PFSK-1 (cell line): ENCODE measurements around the gene ZIC5.

ENCODE experiments used
- FOXP2 ChIP-seq: optimal IDR thresholded peaks from 2 replicates; pipeline ENCODE3; 2011; ENCODE audit warnings: borderline replicate concordance, control low read depth, inconsistent platforms; ENCODE audit not compliant: insufficient read depth; ENCODE audit errors: extremely low read length, extremely low read depth
- POLR2AphosphoS5 ChIP-seq: IDR thresholded peaks from 2 replicates; pipeline ENCODE4 v1.6.1; 2012; ENCODE audit warnings: low read depth, mild to moderate bottlenecking, control low read depth, low read length, moderate library complexity
- SIN3A ChIP-seq: IDR thresholded peaks from 2 replicates; pipeline ENCODE4 v1.6.1; 2012; ENCODE audit warnings: mild to moderate bottlenecking, low read length, moderate library complexity, borderline replicate concordance; ENCODE audit not compliant: insufficient read depth
- TAF1 ChIP-seq: IDR thresholded peaks from 2 replicates; pipeline ENCODE4 v1.6.1; 2012; ENCODE audit warnings: low read length, control low read depth, borderline replicate concordance; ENCODE audit not compliant: insufficient read depth
- TF ChIP-seq, protein P1 (sequence below), 2 experiments: IDR thresholded peaks; 2 replicates each; pipeline versions ENCODE4 v1.6.1 to v1.8.0; 2011 to 2012; ENCODE audit warnings: low read depth in 2 of 2, low read length in 2 of 2, control low read depth in 1 of 2, inconsistent platforms in 1 of 2, mild to moderate bottlenecking in 1 of 2, moderate library complexity in 1 of 2; ENCODE audit not compliant: insufficient read depth in 1 of 2

ZIC5 gene

DNA sequence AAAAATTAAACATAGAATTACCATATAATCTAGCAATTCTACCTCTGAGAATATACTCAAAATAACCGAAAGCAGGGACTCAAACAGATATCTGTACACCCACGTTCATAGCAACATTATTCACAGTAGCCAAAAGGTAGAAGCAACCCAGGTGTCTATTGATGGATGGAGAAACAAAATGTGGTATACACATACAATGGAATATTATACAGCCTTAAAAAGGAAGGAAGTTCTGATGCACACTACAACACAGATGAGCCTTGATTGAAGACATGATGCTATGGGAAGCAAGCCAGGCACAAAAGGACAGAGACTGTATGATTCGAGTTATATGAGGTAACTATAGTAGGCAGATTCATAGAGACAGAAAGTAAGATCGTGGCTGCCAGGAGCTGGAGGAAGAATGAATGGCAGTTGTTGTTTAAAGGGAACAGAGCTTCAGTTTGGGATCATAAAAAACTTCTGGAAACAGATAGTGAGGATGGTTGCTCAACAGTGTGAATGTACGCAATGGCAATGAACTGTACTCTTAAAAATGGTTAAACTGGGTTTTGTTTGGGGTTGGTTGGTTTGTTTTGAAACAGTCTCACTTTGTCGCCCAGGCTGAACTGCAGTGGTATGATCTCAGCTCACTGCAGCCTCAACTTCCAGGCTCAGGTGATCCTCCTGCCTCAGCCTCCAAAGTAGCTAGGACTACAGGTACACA, 47.5 kb downstream of the ZIC5 start:
- TF ChIP-seq, protein P1, sequence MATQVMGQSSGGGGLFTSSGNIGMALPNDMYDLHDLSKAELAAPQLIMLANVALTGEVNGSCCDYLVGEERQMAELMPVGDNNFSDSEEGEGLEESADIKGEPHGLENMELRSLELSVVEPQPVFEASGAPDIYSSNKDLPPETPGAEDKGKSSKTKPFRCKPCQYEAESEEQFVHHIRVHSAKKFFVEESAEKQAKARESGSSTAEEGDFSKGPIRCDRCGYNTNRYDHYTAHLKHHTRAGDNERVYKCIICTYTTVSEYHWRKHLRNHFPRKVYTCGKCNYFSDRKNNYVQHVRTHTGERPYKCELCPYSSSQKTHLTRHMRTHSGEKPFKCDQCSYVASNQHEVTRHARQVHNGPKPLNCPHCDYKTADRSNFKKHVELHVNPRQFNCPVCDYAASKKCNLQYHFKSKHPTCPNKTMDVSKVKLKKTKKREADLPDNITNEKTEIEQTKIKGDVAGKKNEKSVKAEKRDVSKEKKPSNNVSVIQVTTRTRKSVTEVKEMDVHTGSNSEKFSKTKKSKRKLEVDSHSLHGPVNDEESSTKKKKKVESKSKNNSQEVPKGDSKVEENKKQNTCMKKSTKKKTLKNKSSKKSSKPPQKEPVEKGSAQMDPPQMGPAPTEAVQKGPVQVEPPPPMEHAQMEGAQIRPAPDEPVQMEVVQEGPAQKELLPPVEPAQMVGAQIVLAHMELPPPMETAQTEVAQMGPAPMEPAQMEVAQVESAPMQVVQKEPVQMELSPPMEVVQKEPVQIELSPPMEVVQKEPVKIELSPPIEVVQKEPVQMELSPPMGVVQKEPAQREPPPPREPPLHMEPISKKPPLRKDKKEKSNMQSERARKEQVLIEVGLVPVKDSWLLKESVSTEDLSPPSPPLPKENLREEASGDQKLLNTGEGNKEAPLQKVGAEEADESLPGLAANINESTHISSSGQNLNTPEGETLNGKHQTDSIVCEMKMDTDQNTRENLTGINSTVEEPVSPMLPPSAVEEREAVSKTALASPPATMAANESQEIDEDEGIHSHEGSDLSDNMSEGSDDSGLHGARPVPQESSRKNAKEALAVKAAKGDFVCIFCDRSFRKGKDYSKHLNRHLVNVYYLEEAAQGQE (IDR thresholded peaks at IDR 0.05; ENCODE audit: insufficient read depth in 1 of 2, low read depth in 2 of 2, low read length in 2 of 2), result no peak
- TF ChIP-seq TAF1 (no peak), SIN3A (no peak), POLR2AphosphoS5 (no peak), FOXP2 (no peak)

- TF ChIP-seq SIN3A (no peak), FOXP2 (no peak), TAF1 (no peak), POLR2AphosphoS5 (no peak)
- TF ChIP-seq, protein P1 (IDR thresholded peaks at IDR 0.05; ENCODE audit: insufficient read depth in 1 of 2, low read depth in 2 of 2, low read length in 2 of 2), result no peak
Measured at GRCh38 chr13:99922631-99923404, 48.7 kb downstream of the ZIC5 start.

DNA sequence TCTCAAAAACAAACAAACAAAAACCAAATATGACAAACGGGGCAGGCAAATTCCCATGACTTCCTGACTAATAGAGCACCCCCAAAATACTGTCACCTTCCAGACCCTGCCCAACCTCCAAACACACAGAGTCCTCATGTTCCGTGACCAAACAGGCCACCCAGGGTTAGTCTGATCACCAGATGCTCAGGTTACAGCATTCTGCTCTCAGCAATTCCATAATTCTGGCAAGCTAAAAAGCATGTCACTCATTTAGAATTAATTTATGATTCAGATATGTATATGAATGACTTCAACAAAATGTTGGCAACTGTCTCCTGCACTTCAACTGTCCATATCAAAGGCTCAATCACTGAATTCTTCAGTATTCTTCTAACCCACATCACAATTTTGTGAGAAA, 52.4 kb downstream of the ZIC5 start:
- TF ChIP-seq, protein P1 (IDR thresholded peaks at IDR 0.05; ENCODE audit: insufficient read depth in 1 of 2, low read depth in 2 of 2, low read length in 2 of 2), result no peak
- TF ChIP-seq SIN3A, result no peak
- TF ChIP-seq POLR2AphosphoS5, result no peak
- no peak for TF ChIP-seq TAF1
- no peak for TF ChIP-seq FOXP2

GRCh38 chr13:99916366-99917103, 55.0 kb downstream of the ZIC5 start:
- no peak for TF ChIP-seq POLR2AphosphoS5
- TF ChIP-seq, protein P1 (IDR thresholded peaks at IDR 0.05; ENCODE audit: insufficient read depth in 1 of 2, low read depth in 2 of 2, low read length in 2 of 2), result no peak
- TF ChIP-seq TAF1, result no peak
- no peak for TF ChIP-seq FOXP2
- no peak for TF ChIP-seq SIN3A
